Islet of Langerhans (tissue), 1 donor: ENCODE results near the gene IDH3B.
"Not testable (repeated sequence)": the region's sequence is repeated elsewhere in the genome, so short reads cannot be mapped to it uniquely, and the experiment has no call there.

Experiments
- FAIRE-seq: peaks from one replicate; lab custom pipeline; 2011; peaks lifted over from hg19 to GRCh38; lab: Jason Lieb, UNC

IDH3B gene

DNA sequence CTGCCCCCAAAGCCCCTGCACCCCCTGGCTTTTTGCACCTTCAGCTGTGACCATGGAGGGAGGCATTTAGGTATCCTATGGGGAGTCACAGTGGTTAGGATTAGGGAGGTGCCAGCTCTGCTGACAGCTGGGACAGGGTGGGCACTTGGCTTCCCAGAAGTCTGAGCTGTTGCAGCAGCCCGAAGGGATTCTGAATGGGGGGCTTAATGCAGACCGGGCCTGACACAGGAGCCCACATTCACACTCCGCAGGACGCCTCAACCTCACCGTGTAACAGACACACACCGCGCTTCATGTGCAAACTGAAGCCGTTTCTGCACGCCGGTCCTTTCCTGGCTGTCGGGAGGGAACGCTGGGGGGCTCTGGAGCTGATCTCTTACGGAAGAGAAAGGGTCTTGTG lies 30.5 kb upstream of the IDH3B start:
- no peak for FAIRE-seq

DNA sequence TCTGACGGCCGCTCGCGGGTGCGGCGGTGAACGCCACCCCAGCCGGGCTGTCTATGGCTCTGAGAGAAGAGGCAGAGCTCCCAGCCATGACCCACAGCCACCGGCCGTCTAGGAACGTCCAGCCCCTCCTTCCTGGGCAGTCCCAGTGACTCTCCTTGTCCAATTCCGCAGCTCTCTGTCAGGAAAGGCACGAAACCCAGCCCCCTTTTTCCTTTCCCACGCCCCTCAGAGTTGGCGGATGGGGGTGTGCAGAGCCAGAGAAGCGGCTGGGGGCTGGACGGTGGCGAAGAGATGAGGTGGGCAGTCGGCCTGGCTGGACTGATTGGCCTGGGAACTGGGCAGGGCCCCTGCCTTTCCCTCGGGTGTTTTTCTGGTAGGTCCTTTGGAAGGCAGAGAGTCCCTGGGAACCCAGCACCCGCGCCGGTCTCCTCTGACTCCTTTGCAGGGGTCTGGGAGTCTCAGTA lies 30.0 kb upstream of the IDH3B start:
- FAIRE-seq: no peak

DNA sequence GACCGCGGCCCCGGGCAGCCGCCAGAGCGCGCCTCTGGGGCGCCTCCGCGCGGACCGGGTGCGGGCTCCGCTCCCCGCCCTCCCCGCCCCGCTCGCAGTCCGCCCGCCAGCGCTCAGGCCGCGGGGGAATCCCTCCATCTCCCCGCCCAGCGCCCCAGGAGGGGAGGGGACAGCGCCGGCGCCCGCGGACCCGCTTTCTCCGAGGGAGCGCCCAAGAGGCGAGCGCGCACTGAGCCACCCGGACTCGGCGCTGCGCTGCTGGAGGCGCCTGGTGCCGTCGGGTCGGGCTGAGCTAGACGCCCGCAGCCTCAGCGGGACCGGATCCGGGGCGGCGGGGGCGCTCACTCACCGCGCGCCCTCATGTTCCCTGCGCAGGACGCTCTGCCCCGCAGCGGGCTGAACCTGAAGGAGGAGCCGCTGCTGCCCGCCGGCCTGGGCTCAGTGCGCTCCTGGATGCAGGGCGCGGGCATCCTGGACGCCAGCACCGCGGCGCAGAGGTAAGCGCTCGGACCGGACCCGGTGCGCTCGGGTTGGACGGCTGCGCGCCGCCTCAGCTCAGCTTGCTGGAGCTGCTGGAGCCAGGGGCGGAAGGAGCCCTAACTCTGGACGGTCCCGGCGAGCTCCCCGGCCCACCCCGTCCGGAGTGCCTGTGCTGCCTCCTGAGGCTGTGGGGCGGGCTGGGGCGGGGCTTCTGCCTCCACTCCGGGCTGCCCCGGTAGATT lies 29.4 kb upstream of the IDH3B start:
- FAIRE-seq: no peak

DNA sequence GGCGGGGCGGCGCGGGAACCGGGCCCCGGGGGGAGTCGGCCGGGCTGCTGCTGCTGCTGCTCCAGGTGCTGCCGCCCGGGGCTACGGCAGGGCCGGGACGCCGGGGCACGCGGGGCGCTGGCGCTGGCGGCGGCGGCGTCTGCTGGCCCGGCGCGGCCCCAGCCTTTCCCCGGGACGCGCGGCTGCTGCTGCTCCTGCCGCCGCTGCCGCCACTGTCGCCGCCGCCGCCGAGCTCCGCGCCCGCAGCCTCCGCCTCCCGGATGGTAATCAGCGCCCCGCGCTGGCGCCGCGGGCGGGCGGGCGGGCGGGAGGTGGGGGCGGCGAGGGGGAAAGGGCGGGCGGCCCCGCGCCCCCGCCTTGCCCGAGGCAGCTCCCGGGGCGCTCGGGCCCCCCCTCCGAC lies 28.9 kb upstream of the IDH3B start:
- no peak for FAIRE-seq

DNA sequence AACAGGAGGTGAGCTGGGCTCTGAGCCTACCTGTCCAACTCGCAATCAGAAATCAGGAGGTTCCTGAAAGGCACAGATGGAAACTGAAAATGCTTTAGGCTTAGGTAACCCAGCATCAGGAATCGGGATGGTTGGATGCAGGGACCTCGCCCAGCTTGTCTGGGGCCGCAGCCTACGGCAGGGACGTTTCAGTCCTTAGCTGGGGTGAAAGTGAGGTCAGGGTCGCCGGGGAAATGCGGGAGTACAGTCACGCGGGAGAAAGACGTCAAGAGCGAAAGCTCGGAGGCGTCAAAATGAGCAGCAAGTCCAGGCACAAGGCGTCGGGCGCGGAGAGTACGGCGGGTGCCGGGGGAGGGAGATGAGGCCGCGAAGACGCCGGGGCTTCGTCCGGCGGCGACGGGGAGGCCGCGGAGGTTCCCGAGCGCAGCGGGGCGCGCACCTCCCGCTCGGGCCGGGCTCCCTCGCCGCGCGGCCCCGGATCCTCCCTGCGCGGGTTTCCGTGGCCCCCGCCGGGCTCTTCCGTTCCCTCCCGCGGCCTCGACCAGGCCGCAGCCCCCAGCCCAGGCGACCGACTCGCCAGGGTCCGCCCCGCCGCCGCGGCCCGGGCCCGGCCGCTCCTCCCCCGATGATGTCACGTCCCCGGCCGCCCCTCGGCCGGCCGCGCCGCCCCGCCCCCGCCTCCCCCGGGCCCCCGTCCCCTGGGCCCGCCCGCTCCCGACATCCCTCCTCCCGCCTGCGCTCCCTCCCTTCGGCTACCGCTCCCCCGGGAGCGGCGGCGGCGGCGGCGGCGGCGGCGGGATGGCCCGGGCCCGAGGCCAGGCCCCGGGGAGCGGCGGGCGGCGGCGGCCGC lies 28.2 kb upstream of the IDH3B start, which contains the start of gene EBF4:
Gene EBF4 (plus strand): TSS at position 745 of the 850 bp plus-strand sequence. CDS start 866 bp downstream, outside the sequence.
- FAIRE-seq: no peak

DNA sequence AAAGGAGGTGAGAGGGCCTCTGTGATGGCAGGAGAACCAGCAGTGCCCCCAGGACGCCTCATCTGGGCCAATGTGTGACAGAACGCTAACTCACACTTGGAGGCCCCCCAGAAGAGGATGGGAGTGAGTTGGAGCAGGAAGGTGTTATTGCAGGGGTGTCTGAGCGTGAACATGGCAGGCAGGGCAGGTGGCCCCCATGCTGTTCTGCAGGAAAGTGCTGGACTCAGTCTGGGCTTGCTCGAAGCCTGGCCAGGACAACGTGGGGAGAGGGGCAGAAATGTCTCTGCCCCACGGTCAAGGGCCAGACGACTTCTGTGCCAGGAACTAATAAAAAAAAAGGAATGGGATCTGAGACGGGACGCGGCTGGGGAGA lies 27.6 kb upstream of the IDH3B start:
- no peak for FAIRE-seq

DNA sequence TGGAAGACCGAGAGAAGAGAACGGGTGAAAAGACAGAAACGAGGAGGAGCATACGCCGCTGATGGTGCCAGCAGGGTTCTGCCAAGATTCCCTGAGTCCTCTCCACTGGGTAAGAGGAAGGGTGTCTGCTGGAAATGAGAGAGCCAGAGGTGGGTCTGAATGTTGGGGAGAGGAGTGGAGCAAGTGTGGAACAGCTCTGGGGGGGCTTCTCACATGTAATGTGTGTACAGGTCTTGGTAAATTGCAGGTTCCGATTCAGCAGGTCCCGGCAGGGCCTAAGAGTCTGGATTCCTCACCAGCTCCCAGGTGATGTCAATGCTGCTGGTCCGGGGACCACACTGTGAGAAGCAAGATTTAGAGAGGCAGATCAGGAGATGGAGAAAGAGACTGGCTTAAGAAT lies 27.1 kb upstream of the IDH3B start:
- FAIRE-seq: no peak

DNA sequence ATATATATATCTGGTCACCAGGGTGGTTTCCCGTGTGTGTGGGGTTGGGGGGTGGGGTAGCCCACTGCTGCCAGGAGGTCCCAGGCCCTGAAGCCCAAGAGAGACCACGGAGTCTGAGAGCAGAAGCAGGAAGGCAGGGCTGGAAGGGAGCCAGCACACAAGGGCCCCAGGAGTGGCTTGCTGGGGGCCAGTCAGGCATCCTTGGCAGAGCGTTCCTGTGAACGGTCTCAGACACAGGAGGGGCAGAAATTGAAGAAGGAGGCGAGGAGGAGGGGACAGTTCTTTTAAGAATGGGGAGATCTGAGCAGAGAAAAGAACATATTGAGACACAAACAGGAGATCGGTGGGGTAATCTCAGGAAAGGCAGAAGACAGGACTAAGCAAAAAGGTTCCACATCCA lies 26.7 kb upstream of the IDH3B start:
- no peak for FAIRE-seq

DNA sequence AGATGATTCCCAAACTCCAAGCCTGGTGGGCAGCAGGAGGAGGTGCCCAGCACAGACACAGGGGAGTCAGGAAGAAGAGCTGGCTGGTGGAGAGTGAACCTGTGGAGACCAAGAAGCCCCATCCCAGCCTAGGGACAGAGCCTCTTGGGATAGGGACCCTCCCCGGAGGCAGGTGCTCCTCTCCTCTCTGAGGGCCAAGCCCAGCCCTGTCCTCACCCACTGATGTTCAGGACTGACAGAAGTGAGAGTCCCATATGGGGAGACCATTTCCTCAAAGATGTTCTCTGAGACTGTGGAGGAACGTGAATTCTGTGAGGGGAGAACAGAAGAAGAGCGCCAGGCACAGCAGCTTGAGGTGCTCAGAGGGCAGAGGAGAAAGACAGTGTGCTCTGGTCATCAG lies 26.2 kb upstream of the IDH3B start:
- FAIRE-seq: no peak

DNA sequence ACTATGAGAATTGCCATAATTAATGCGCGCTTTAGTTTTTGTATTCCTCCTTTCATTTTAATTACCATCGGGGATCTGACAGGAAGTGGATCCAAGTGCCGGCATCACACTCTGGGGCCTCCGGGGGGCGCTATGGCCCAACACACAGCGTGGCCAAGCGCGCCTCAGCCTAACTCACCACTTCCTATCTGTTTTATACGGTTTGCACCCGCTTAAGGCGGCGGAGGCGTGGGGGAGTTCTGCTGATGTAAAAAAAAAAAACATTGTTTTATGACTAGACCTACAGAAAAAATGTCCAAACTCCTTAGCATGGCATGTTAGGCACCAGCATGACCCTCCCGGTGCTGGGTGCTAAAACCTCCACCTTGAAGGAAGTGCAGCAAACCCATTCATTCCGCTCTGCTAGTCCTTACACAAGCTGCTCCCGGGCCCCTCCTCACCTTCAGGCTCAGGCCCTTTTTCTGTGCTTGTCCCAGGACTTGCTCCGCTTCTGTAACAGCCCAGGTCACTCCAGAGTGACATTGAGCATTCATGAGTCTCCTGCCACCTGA lies 24.1 kb upstream of the IDH3B start:
- FAIRE-seq: no peak

DNA sequence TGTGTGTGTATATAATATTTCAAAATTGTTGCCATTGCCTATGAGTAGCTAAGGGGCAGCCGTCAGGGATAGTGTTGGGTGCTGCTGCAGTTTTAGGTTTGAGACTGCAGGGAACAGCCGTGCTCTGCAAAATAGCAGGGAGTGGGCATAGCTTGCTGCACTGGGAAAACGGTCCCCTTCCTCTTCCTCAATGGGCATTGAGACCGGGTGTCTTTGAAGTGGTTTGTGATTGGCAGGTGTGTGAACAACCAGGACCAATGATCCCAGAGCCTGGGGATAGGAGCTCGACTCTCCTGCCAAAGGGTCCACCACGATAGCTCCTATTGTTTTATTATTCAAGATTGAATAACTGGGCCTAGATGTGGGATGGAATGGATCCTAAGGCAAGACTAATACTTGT lies 23.5 kb upstream of the IDH3B start:
- no peak for FAIRE-seq

DNA sequence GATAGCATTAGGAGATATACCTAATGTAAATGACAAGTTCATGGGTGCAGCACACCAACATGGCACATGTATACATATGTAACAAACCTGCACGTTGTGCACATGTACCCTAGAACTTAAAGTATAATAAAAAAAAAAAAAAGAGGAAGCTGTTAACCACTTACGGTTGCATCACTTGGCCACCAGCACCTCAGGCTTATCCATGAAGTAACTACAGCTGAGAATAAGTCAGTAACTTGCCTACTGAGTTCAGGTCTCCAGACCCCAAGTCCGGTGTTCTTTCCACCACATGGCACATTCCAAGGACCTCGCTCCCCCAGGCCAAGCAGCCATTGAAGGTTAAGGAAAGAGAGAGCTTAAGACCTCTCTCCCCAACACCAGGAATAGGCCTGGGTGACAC lies 20.8 kb upstream of the IDH3B start:
- not testable (repeated sequence) for FAIRE-seq

DNA sequence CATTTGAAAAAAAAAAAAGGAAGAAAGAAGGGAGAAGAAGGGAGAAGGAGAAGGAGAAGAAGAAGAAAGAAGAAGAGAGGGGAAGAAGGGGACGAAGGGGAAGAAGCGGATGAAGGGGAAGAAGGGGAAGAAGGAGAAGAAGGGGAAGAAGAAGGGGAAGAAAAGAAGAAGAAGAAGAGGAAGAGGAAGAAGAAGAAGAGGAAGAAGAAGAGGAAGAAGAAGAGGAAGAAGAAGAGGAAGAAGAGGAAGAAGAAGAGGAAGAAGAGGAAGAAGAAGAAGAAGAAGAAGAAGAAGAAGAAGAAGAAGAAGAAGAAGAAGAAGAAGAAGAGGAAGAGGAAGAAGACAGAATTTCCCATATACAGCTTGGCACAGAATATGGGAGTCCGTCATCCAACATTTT lies 18.0 kb upstream of the IDH3B start:
- FAIRE-seq: not testable (repeated sequence)

DNA sequence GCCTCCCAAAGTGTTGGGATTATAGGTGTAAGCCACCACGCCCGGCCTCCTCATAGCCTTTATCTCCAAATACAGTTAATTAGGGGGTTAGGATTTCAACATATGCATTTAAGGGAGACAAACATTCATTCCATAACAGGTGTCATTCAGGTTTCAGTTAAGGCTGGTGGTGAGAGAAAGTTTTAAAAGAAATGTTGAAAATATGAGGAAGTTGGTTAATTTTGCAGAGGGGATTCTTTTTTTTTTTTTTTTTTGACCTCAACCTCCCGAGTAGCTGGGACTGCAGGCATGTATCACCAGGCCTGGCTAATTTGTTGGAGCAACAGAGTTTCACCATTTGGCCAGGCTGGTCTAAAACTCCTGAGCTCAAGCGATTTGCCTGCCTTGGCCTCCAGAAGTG lies 16.0 kb upstream of the IDH3B start:
- FAIRE-seq: no peak

DNA sequence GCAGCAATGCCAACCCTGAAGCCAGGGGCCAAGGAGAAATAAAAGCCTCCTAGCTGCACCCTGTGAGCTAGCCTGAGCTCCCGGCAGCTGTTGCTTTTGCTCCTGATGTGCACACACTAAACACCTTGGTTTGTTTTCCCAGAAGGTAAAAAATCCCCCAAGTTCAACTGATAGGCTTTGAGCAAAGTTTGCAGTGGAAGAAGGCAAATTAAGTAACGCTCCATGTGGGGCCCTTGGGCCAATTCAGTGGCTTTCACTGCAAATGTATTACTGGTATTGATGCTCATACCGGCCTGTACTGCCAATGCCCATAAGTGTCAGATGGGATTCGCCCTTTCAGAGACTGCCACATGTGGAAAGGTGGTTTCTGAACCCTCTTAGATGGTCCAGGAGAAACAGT lies 9.4 kb upstream of the IDH3B start:
- no peak for FAIRE-seq

DNA sequence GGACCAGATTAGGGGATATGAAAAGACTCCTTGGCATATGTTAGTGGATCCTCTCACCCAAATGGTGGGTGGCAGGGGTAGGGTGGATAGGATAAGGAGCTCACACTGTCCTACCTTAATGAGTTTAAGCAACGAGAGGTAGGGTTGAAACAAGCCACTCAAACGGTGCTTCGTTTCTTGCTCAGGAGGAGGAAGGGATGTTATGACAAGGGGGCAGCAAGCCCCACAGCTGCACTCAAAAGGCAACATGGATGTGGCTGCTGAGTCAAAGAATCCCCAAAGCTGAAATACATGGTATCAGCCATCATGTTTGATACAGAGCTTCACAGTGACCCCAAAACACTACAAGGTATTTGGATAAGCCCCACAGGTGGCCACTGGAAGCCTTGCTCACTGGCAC lies 8.4 kb upstream of the IDH3B start:
- FAIRE-seq: no peak

DNA sequence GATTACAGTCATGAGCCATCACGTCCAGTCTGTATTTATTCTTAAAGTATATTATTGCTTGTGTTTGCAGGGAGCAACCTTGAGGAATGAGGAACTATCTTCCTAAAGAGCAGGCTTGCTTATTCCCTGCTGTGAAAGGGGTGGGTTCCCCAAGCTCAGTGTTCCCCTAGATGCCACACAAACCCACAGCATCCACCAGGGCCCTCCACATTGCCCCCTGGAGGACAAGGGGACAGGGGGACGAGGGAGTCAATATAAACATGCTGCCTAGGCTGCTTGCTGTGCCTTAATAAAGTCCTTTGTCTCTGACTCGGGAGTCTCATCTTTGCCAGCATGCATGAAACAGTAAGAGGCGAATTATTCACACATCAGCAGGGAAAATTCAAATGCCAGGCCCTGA lies 8.0 kb upstream of the IDH3B start:
- FAIRE-seq: no peak

DNA sequence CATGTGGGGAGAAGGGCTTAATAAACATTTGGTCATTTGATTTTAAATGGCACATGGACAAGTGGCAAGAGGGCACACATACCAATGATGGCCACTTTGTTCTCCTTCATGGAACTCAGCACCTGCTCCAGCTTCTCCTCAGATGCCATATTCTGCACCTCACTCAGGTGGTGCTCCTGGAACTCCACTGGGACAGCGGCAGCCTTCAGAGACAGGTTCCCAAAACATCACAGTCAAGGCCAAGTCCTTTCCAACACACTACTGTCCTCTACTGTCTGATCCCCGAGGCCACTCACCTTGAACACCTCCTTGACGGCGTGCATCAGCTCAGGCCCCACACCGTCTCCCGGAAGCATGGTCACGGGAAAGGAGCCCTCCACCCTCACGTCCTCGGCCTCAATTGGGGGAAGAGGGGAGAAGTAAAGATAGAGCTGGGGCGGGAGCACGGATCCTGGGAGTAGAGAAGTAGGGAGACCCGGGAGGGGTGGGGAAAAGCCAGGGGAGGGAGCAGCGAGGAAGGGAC lies 591 bp downstream of the IDH3B start:
- FAIRE-seq: no peak

DNA sequence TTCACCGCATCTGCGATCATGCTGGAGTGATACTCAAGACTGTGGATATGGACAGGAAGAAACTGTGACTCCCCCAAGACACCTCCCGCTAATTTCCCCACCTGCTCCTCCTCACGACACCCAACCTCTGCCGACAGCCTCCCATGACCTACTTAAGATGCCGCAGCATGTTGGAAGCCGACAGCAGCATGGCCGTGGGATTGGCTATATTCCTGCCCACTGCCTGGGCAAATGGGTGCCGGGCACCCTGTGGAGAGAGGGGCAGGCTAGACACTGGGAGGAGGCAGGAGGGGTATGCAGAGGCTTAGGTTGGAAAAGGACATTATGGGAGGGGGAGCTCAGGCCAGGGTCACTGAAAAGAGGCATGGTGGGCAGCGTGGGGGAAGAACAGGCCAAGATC lies 4.5 kb downstream of the IDH3B start:
- no peak for FAIRE-seq

DNA sequence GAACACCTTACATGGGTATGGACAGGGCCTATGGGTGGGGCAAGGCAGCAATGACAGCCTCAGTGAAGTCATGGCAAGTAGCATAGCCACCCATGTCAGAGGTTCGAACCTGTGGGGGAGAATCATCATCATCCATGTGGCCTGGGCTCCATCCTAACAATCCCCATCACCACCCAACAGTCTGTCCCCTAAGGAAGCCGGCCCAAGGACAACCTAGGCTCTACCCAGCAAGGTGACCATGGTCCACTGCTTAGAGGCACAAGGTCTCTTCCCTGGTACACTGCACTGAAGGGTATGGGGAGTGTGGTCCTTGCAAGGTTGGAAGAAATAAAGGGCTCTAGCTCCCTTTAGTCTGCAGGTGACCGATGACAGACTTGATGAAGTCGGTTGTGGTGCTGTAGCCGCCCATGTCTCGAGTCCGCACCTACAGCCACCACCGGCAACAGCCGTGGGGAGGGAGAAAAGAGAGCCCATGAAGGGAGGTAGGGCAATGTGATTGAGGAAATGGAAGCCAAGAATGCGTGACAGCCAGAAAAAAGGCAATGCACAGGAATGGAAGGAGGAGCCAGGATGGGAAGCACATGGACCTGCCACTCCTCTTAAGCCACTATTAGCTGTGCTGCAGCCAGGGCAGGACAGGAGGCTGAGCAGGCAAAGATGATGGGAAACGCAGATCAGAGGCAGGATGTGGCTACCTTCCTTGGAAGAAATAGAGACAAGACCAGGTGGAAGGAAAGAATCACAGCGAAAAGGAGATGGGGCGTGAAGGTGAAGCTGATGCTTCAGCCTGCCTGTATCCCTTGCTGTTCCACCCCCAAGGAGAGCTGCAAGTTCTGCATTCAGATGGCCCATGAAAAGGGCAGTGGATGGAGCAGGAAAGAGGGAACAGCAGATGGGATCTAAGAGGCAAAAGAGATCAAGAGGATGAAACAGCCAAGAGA lies 5.3 kb downstream of the IDH3B start:
- no peak for FAIRE-seq

DNA sequence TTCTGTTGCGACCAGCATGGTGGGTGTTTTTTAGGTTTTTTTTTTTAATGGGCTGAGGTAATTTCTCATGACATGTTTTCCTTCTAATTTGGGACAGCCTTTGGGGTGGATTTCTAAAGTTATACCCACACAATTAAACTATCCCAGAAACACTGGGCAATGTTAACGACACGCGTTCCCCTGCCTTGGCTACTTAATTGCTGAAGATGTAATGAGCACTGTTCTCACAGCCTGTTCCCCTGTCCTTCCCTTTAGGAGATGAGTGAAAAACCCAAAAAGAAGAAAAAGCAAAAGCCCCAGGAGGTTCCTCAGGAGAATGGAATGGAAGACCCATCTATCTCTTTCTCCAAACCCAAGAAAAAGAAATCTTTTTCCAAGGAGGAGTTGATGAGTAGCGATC lies 6.3 kb downstream of the IDH3B start:
- FAIRE-seq: no peak

DNA sequence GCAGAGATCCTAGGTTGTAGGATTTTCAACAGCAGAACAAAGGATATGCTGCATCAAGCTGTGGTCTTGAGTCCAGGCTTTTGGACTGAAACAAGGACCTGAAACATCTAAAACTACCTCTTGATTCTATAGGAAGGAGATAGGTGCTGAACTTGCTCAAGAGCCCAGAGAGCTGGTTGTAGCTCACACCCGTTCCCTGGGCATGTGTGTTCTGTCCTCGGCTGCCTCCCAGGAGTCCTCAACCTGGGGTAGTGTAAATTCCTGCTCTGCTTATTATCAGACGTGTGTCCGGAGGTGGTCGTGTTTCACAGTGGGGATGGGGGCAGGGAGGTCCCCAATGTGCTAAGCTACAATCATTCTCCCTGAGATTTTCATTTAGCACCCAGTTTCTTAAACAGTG lies 6.8 kb downstream of the IDH3B start:
- no peak for FAIRE-seq
